Thyroid gland (tissue), 4 donors: ENCODE measurements around the gene EEFSEC.

ENCODE experiments used
- POLR2A ChIP-seq, 2 donors: fragments of 450-650 bp; IDR thresholded peaks; one replicate each; pipeline ENCODE4 v1.6.1; 2017; ENCODE audit warnings: antibody characterized with exemption in 2 of 2, mild to moderate bottlenecking in 2 of 2, moderate library complexity in 1 of 2
- TF ChIP-seq, protein P1 (sequence below), 6 experiments: fragments of 200-600 bp in 3 of 6; fragments of 450-650 bp in 3 of 6; sonication (generic) in 3 of 6; IDR thresholded peaks; one replicate each; pipeline ENCODE4 v1.5.1; 2016 to 2019; ENCODE audit warnings: antibody characterized with exemption in 6 of 6, mild to moderate bottlenecking in 2 of 6, inconsistent platforms in 1 of 6, moderate library complexity in 1 of 6

DNA sequence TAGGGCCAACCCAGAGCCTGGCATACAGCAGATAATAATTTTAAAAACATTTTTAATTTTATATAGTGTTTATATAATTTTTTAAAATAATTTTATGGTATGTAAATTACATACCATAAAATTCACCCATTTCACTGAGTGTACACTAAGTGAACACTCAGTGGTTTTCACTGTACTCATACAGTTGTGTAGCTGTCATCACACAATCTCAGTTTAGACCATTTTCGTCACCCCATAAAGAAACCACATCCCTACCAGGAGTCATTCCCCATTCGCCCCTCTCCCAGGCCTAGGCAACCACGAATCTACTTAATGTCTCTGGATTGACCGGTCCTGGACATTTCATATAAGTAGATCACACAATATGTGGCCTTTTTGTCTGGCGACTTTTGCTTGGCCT lies 10.2 kb downstream of the EEFSEC start:
- TF ChIP-seq, protein P1, sequence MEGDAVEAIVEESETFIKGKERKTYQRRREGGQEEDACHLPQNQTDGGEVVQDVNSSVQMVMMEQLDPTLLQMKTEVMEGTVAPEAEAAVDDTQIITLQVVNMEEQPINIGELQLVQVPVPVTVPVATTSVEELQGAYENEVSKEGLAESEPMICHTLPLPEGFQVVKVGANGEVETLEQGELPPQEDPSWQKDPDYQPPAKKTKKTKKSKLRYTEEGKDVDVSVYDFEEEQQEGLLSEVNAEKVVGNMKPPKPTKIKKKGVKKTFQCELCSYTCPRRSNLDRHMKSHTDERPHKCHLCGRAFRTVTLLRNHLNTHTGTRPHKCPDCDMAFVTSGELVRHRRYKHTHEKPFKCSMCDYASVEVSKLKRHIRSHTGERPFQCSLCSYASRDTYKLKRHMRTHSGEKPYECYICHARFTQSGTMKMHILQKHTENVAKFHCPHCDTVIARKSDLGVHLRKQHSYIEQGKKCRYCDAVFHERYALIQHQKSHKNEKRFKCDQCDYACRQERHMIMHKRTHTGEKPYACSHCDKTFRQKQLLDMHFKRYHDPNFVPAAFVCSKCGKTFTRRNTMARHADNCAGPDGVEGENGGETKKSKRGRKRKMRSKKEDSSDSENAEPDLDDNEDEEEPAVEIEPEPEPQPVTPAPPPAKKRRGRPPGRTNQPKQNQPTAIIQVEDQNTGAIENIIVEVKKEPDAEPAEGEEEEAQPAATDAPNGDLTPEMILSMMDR (IDR thresholded peaks at IDR 0.05): no peak
- TF ChIP-seq POLR2A (IDR thresholded peaks at IDR 0.05): no peak
